Naive thymus-derived CD8-positive, alpha-beta T cell (primary cell): ENCODE measurements around the gene FABP2. TPM values are rescaled to one million over a fixed set of nuclear protein-coding genes. Genes with fewer than 3 reads are reported as not detected.

Experiments
- ATAC-seq, 2 donors: fragments of 150-1000 bp; cut with Tn5 transposase in 1 of 2; sonication (Bioruptor Pico), chemical (Tn5 transposase) in 1 of 2; 1 replicate in 1 of 2; 2 replicates in 1 of 2; pipeline ENCODE4 v1.10.0; 2021; ENCODE audit warnings: mild to moderate bottlenecking in 2 of 2, moderate library complexity in 2 of 2
- POLR2A ChIA-PET: fragments of 350-600 bp; sonication (Branson Sonifier 250); formaldehyde crosslinking; loops from one replicate; lab custom pipeline; 2021; ENCODE audit warnings: antibody characterized with exemption; lab: Charles Lee
- DNase-seq, 10 donors: peaks; one replicate each; pipeline versions ENCODE4 v3.0.0 to v3.0.0-alpha.2; 2020 to 2022
- H3K27ac Mint-ChIP-seq, 10 donors: one replicate each; pipeline ENCODE4 v1.8.0; 2020 to 2022; ENCODE audit warnings: mild to moderate bottlenecking in 10 of 10, mixed read lengths in 10 of 10, moderate library complexity in 4 of 10, inconsistent platforms in 1 of 10
- H3K27me3 Mint-ChIP-seq, 5 donors: one replicate each; pipeline ENCODE4 v1.8.0; 2021 to 2022; ENCODE audit warnings: mixed read lengths in 5 of 5
- H3K36me3 Mint-ChIP-seq, 3 donors: one replicate each; pipeline ENCODE4 v1.8.0; 2020 to 2022; ENCODE audit warnings: mixed read lengths in 3 of 3, mild to moderate bottlenecking in 2 of 3, inconsistent platforms in 1 of 3
- H3K4me1 Mint-ChIP-seq, 4 donors: one replicate each; pipeline ENCODE4 v1.8.0; 2021 to 2022; ENCODE audit warnings: mixed read lengths in 4 of 4
- H3K4me3 Mint-ChIP-seq, 10 donors: one replicate each; pipeline ENCODE4 v1.8.0; 2020 to 2022; ENCODE audit warnings: mild to moderate bottlenecking in 10 of 10, mixed read lengths in 10 of 10, moderate library complexity in 6 of 10, inconsistent platforms in 1 of 10
- H3K9me3 Mint-ChIP-seq, 9 donors: one replicate each; pipeline ENCODE4 v1.8.0; 2020 to 2022; ENCODE audit warnings: mixed read lengths in 9 of 9, mild to moderate bottlenecking in 3 of 9, inconsistent platforms in 1 of 9, moderate library complexity in 1 of 9
- polyA plus RNA-seq, 3 donors: library from polyadenylated mRNA; unstranded; fragments of 300-500 nt; fragmentation: Illumina TruSeq; gene quantifications; one replicate each; pipeline ENCODE4 v1.2.3, GENCODE V29; 2021
- total RNA-seq, 8 experiments: library from RNA in 2 of 8; stranded (reverse) in 2 of 8; gene quantifications; one replicate each; pipeline ENCODE4 v1.2.3 and lab custom pipeline; 2021 to 2026

The FABP2 gene
- total and polyA plus RNA-seq, 5 experiments from 2014 or later: 0.09 to 0.47 (median 0.15) TPM; not detected in 1

- no peak for DNase-seq
- Mint-ChIP-seq H3K4me3 (no peak overlapping the region), H3K4me1 (peaks cover 7 to 21% (median 15%) of the 10 kb centered on the region in 4 donors), H3K27me3 (peaks cover 0 to 1% (median 0%) of the 10 kb centered on the region in 5 donors), H3K36me3 (peaks cover 0 to 4% (median 0%) of the 10 kb centered on the region in 3 donors), H3K27ac (peak overlapping the region in 1 of 10 donors; percentile 79), H3K9me3 (no peaks in the 10 kb centered on the region)
- no peak for ATAC-seq
- POLR2A ChIA-PET: no interaction called here
Measured at GRCh38 chr4:119303587-119304305, 18.2 kb downstream of the FABP2 start.

GRCh38 chr4:119302073-119302832, 19.7 kb downstream of the FABP2 start:
- H3K4me1 Mint-ChIP-seq: peaks cover 13 to 32% (median 26%) of the 10 kb centered on the region in 4 donors
- no peaks in the 10 kb centered on the region for H3K9me3 Mint-ChIP-seq
- DNase-seq (no peak), ATAC-seq (no peak)
- peak overlapping the region in 3 of 10 donors; percentile 2 to 32 (median 28) for H3K27ac Mint-ChIP-seq
- peak overlapping the region in 5 of 10 donors; percentile 0 to 52 (median 16) for H3K4me3 Mint-ChIP-seq
- POLR2A ChIA-PET: no interaction called here
- no peaks in the 10 kb centered on the region for H3K27me3 Mint-ChIP-seq
- H3K36me3 Mint-ChIP-seq: peaks cover 0 to 13% (median 8%) of the 10 kb centered on the region in 3 donors

GRCh38 chr4:119300101-119300978, 21.6 kb downstream of the FABP2 start:
- Mint-ChIP-seq H3K4me1 (peaks cover 15 to 39% (median 32%) of the 10 kb centered on the region in 4 donors), H3K4me3 (peak overlapping the region; percentile 93 to 100 (median 98)), H3K9me3 (peaks cover 0 to 2% (median 0%) of the 10 kb centered on the region in 9 donors), H3K27me3 (no peaks in the 10 kb centered on the region), H3K36me3 (peaks cover 8 to 31% (median 24%) of the 10 kb centered on the region in 3 donors), H3K27ac (peak overlapping the region; percentile 98 to 100 (median 100))
- POLR2A ChIA-PET: interaction anchor here (0.9 to 4.5 kb wide), 7 partner anchors 10 to 328 kb away, joined by 3 to 29 read pairs (median 4); partner anchors contain the start of genes PDE5A and USP53
- ATAC-seq (peak; percentile 90 to 96), DNase-seq (peak; percentile 83 to 93 (median 88))

DNA sequence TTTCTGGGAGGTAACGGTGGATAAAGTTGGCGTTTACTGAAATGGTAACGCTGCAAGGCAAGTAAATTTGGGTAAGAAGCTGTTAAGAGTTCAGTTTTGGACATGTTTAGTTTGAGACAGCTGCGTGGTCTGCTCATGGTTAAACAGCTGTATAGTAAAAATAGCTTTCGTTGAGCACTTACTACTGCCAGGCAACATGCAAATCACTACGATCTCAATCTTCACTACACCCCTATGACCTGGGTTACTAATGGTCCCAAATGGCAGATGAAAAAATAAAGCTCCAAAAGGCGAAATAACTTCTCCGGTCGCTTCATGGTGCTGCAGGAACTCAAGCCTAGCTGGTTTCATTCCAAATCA, 22.2 kb downstream of the FABP2 start:
- ATAC-seq: peak; percentile 0 to 3
- H3K4me1 Mint-ChIP-seq: peaks cover 15 to 39% (median 32%) of the 10 kb centered on the region in 4 donors
- POLR2A ChIA-PET: interaction anchor here (0.9 to 4.5 kb wide), 7 partner anchors 10 to 329 kb away, joined by 3 to 29 read pairs (median 4); partner anchors contain the start of genes PDE5A and USP53

GRCh38 chr4:119299260-119299671, 22.7 kb downstream of the FABP2 start:
- no peak for DNase-seq
- Mint-ChIP-seq H3K27ac (peak overlapping the region; percentile 98 to 100 (median 100)), H3K4me3 (peak overlapping the region; percentile 93 to 100 (median 98)), H3K36me3 (peaks cover 8 to 31% (median 24%) of the 10 kb centered on the region in 3 donors), H3K9me3 (peaks cover 0 to 2% (median 0%) of the 10 kb centered on the region in 9 donors), H3K27me3 (no peaks in the 10 kb centered on the region), H3K4me1 (peaks cover 15 to 39% (median 32%) of the 10 kb centered on the region in 4 donors)
- ATAC-seq: no peak
- POLR2A ChIA-PET: interaction anchor here (1.0 to 4.5 kb wide), 5 partner anchors 18 to 330 kb away, joined by 4 to 29 read pairs (median 4); partner anchors contain the start of genes PDE5A and USP53

More for the DNA sequence above, 22.2 kb downstream of the FABP2 start:
- Mint-ChIP-seq H3K4me3 (peak overlapping the region; percentile 93 to 100 (median 98)), H3K36me3 (peaks cover 8 to 31% (median 24%) of the 10 kb centered on the region in 3 donors), H3K27me3 (no peaks in the 10 kb centered on the region), H3K27ac (peak overlapping the region; percentile 98 to 100 (median 100)), H3K9me3 (peaks cover 0 to 2% (median 0%) of the 10 kb centered on the region in 9 donors)
- peak in 2 of 10 donors; percentile 20 to 26 for DNase-seq

GRCh38 chr4:119297795-119298194, 24.1 kb downstream of the FABP2 start:
- H3K4me1 Mint-ChIP-seq: peaks cover 15 to 39% (median 32%) of the 10 kb centered on the region in 4 donors
- no peak for DNase-seq
- no peak for ATAC-seq
- no peaks in the 10 kb centered on the region for H3K27me3 Mint-ChIP-seq
- H3K4me3 Mint-ChIP-seq: peak overlapping the region in 8 of 10 donors; percentile 26 to 100 (median 96)
- H3K27ac Mint-ChIP-seq: peak overlapping the region; percentile 34 to 100 (median 99)
- peaks cover 0 to 2% (median 0%) of the 10 kb centered on the region in 9 donors for H3K9me3 Mint-ChIP-seq
- POLR2A ChIA-PET: interaction anchor here (0.7 to 4.5 kb wide), 3 partner anchors 85 to 769 kb away, joined by 3 to 29 read pairs (median 3); partner anchors contain the start of genes MAD2L1 and USP53
- H3K36me3 Mint-ChIP-seq: peaks cover 8 to 37% (median 24%) of the 10 kb centered on the region in 3 donors

DNA sequence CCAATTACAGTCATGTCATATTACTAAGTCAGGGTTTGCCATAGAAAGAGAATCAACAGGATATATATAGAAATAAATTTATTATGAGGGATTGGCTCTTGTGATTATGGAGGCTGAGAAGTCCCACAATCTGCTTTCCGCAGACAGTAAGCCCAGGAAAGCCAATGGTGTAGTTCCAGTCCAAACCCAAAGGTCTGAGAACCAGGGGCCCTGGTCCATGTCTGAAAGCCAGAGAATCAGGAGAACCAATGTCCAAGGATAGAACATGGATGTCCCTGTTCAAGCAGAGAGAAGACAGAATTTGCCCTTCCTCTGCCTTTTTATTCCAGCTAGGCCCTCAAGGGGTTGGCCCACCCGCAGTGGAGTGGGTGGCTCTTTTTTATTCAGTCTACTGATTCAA, 25.6 kb downstream of the FABP2 start:
- H3K4me3 Mint-ChIP-seq: no peak overlapping the region
- peak overlapping the region in 7 of 10 donors; percentile 14 to 58 (median 34) for H3K27ac Mint-ChIP-seq
- POLR2A ChIA-PET: no interaction called here
- H3K9me3 Mint-ChIP-seq: peaks cover 0 to 2% (median 0%) of the 10 kb centered on the region in 9 donors
- peaks cover 8 to 46% (median 26%) of the 10 kb centered on the region in 3 donors for H3K36me3 Mint-ChIP-seq
- DNase-seq (no peak), ATAC-seq (no peak)
- H3K27me3 Mint-ChIP-seq: no peaks in the 10 kb centered on the region
- peaks cover 15 to 38% (median 31%) of the 10 kb centered on the region in 4 donors for H3K4me1 Mint-ChIP-seq

- H3K36me3 Mint-ChIP-seq: peaks cover 0 to 19% (median 2%) of the 10 kb centered on the region in 3 donors
- DNase-seq (no peak), ATAC-seq (no peak)
- no peak overlapping the region for H3K4me3 Mint-ChIP-seq
- H3K27ac Mint-ChIP-seq: no peak overlapping the region
- H3K27me3 Mint-ChIP-seq: no peaks in the 10 kb centered on the region
- POLR2A ChIA-PET: interaction anchor here (0.9 kb wide), 1 partner anchor 9 kb away, joined by 3 read pairs; a partner anchor contains a TSS
- no peaks in the 10 kb centered on the region for H3K9me3 Mint-ChIP-seq
- peaks cover 0 to 2% (median 1%) of the 10 kb centered on the region in 4 donors for H3K4me1 Mint-ChIP-seq
Measured at GRCh38 chr4:119290598-119290997, 31.3 kb downstream of the FABP2 start.

DNA sequence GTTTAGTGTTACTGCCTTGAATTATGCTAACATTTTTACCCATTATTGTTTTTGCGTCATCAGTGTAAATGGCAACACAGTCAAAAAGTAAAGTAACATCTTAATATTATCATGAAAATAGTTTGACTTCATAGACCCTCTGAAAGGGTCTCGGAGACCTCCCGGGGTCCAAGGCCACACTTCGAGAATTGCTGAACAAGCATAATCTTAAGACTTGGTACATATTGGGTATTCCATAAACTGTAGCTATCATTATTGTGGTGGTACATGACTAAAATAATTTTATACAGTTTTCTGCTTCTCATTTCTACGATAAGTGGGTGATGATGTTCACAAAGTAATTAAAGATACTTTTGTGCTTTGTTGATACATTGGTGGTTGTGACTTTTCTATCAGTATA, 32.6 kb downstream of the FABP2 start:
- Mint-ChIP-seq H3K27ac (no peak overlapping the region), H3K4me1 (peaks cover 3 to 10% (median 8%) of the 10 kb centered on the region in 4 donors), H3K36me3 (peaks cover 0 to 17% (median 2%) of the 10 kb centered on the region in 3 donors), H3K4me3 (no peak overlapping the region), H3K9me3 (no peaks in the 10 kb centered on the region), H3K27me3 (no peaks in the 10 kb centered on the region)
- ATAC-seq (no peak), DNase-seq (no peak)
- POLR2A ChIA-PET: no interaction called here

DNA sequence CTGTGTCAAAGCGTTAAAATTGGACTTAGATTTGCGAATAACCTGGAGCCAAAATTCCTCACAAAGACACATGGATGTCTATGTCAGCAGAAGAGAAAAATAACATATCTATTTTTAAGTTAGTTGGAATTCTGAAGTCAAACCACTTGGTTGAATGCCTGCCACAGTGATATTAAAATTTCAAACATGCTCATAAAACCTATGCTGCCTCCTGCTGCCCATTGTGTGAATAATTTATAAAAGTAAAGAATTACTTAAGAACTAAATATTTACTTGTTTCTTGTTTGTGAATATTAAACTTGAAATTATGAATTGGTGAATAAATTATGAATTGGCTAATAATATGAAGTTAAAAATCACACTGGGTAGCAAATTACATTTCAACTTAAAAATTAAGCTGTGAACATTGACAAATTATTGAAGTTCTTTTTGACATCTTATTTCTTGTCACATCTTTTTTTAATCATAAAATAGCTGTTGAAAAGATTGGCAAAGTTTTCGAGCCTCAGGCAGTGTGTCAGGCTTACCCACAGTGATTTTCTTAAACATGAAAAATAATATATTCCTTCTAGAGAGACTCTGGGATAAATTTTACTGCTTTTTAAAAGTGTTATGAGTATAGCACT, 35.4 kb downstream of the FABP2 start:
- POLR2A ChIA-PET: no interaction called here

More for the DNA sequence above, 35.4 kb downstream of the FABP2 start:
- H3K9me3 Mint-ChIP-seq: no peaks in the 10 kb centered on the region
- DNase-seq (peak in 6 of 10 donors; percentile 17 to 59 (median 33)), ATAC-seq (no peak)
- H3K27ac Mint-ChIP-seq: peak overlapping the region in 1 of 10 donors; percentile 80
- peaks cover 0 to 5% (median 0%) of the 10 kb centered on the region in 3 donors for H3K36me3 Mint-ChIP-seq
- H3K27me3 Mint-ChIP-seq: no peaks in the 10 kb centered on the region
- H3K4me1 Mint-ChIP-seq: peaks cover 11 to 28% (median 20%) of the 10 kb centered on the region in 4 donors
- no peak overlapping the region for H3K4me3 Mint-ChIP-seq
